ENCODE measurements around the gene PSMD1.

- TF ChIP-seq EZH2 (IDR thresholded peaks at IDR 0.05; ENCODE audit: insufficient read depth, poor library complexity, severe bottlenecking) (no peak), EZH2phosphoT487 (IDR thresholded peaks at IDR 0.05; ENCODE audit: insufficient read depth, low read depth) (no peak)
These were observed 155.7 kb downstream of the PSMD1 start for GRCh38 chr2:231212329-231212845.

Measured in GM23248 (cell line).